BJ (cell line): ENCODE measurements around the gene SNRK. TPM values are rescaled to one million over a fixed set of nuclear protein-coding genes. Genes with fewer than 3 reads are reported as not detected.

ENCODE experiments used
- CTCF ChIA-PET: fragments of 350-600 bp; formaldehyde crosslinking; extraction: SDS; loops from one replicate; lab custom pipeline; 2021; ENCODE audit warnings: antibody characterized with exemption, inconsistent platforms; lab: Yijun Ruan, JAX
- POLR2A ChIA-PET: fragments of 300-600 bp; sonication (Branson Sonifier 250); formaldehyde crosslinking; extraction: SDS; loops from one replicate; lab custom pipeline; 2021; ENCODE audit warnings: antibody characterized with exemption; lab: Charles Lee
- DNase-seq: peaks from one replicate; pipeline ENCODE4 v3.0.0-alpha.2; 2011; ENCODE audit warnings: low read depth
- H3K27me3 ChIP-seq: 2 replicates; pipeline ENCODE4 v1.6.0; 2011; ENCODE audit warnings: low read length; ENCODE audit not compliant: control insufficient read depth, insufficient read depth
- H3K36me3 ChIP-seq: 2 replicates; pipeline ENCODE4 v1.5.1; 2011; ENCODE audit warnings: low read length; ENCODE audit not compliant: control insufficient read depth, insufficient read depth
- H3K4me3 ChIP-seq: 2 replicates; pipeline ENCODE4 v1.5.1; 2011; ENCODE audit warnings: low read depth, mild to moderate bottlenecking, control low read depth, low read length
- polyA plus RNA-seq: library from polyadenylated mRNA; depleted of rRNA; stranded (reverse); fragments of >200 nt; gene quantifications from 2 replicates; pipeline ENCODE4 v1.2.3, GENCODE V29; 2011
- TF ChIP-seq, protein P1 (sequence below): IDR thresholded peaks from 2 replicates; pipeline ENCODE4 v1.5.1; 2011; ENCODE audit warnings: low read depth, mild to moderate bottlenecking, control low read depth, inconsistent platforms, low read length, moderate library complexity; ENCODE audit not compliant: insufficient read depth

The SNRK gene
- polyA plus RNA-seq, 1 experiment, result 11.5 TPM

DNA sequence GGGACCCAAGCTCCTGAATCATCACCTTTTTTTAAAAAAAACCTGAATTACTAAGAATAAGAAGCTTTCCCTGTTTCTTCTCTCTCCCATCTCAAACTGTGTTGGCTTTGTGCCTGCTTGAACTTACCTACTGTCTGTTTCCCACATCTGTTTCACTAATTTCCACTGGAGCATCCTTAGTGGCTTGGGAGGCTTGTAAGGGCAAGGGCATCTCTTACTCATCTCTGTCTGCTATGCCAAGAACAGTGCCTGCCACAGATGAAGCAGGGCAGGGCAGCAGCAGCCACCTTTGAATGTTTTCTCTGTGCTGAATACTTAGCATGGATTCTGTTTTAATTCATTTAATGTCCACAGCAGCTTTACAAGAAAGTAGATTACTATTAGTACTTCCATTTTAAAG, 42.3 kb downstream of the SNRK start:
- TF ChIP-seq, protein P1, sequence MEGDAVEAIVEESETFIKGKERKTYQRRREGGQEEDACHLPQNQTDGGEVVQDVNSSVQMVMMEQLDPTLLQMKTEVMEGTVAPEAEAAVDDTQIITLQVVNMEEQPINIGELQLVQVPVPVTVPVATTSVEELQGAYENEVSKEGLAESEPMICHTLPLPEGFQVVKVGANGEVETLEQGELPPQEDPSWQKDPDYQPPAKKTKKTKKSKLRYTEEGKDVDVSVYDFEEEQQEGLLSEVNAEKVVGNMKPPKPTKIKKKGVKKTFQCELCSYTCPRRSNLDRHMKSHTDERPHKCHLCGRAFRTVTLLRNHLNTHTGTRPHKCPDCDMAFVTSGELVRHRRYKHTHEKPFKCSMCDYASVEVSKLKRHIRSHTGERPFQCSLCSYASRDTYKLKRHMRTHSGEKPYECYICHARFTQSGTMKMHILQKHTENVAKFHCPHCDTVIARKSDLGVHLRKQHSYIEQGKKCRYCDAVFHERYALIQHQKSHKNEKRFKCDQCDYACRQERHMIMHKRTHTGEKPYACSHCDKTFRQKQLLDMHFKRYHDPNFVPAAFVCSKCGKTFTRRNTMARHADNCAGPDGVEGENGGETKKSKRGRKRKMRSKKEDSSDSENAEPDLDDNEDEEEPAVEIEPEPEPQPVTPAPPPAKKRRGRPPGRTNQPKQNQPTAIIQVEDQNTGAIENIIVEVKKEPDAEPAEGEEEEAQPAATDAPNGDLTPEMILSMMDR, result no peak
- ChIA-PET POLR2A (no interaction called here), CTCF (interaction anchor here (1.1 kb wide), 1 partner anchor 115 kb away, joined by 3 read pairs; no protein-coding TSS in a partner anchor)
- Histone ChIP-seq H3K36me3 (no peaks in the 10 kb centered on the region), H3K27me3 (no peaks in the 10 kb centered on the region), H3K4me3 (no peak overlapping the region)
- DNase-seq, result no peak

- DNase-seq, result no peak
- Histone ChIP-seq H3K36me3 (peaks cover 2% of the 10 kb centered on the region; the same call in 1 of the 2 replicates), H3K4me3 (no peak overlapping the region), H3K27me3 (no peaks in the 10 kb centered on the region)
- TF ChIP-seq, protein P1, result no peak
- CTCF ChIA-PET, result no interaction called here
- POLR2A ChIA-PET, result no interaction called here
Observed at GRCh38 chr3:43330981-43331380, 44.6 kb downstream of the SNRK start.

- Histone ChIP-seq H3K4me3 (no peak overlapping the region), H3K27me3 (no peaks in the 10 kb centered on the region), H3K36me3 (peaks cover 2% of the 10 kb centered on the region)
- no peak for DNase-seq
- ChIA-PET CTCF (no interaction called here), POLR2A (no interaction called here)
- TF ChIP-seq, protein P1, result no peak
Observed at GRCh38 chr3:43331381-43331780, 45.0 kb downstream of the SNRK start.

DNA sequence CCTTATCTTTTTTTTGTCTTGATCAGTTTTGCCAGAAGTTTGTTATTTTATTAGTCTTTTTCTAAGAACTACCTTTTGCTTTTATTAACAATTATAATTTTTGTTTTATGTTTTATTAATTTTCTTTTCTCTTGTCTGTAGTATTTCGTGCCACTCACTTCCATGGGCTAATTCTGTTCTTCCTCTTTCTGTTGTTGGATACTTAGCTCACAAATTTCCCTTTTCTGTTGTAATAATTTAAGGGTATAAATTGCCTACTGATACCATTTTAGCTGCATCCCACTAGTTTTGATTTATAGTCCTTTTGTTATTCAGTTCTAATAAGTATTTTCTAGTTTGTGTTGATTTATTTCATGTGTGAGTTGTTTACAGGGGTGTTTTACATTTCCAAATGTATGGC, 48.6 kb downstream of the SNRK start:
- CTCF ChIA-PET, result interaction anchor here (0.6 to 1.6 kb wide), 4 partner anchors 11 to 951 kb away, joined by 3 to 6 read pairs (median 4); no protein-coding TSS in a partner anchor

DNA sequence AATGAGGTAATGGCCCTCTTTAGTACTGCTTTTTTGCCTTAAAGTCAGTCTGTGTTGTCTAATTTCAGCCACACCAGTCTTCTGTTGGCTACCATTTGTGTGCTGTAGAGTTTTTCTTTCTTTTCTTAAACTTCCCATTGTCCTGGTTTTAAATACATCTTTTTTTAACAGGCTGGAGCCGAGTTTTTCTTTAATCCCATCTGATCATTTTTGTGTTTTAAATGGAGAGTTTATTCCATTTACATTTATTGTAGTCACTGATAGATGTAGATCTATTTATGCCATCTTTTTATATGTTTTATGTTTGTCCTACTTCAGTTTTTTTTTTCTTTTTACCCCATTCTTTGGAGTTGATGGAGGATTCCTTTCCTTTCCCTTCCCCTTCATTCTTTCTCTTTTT, 49.5 kb downstream of the SNRK start:
- TF ChIP-seq, protein P1, result no peak
- Histone ChIP-seq H3K27me3 (no peaks in the 10 kb centered on the region), H3K36me3 (peaks cover 9% of the 10 kb centered on the region), H3K4me3 (no peak overlapping the region)
- CTCF ChIA-PET, result interaction anchor here (1.3 kb wide), 1 partner anchor 9 kb away, joined by 7 read pairs; no protein-coding TSS in a partner anchor
- POLR2A ChIA-PET, result no interaction called here
- DNase-seq, result no peak

More for the DNA sequence above, 48.6 kb downstream of the SNRK start:
- TF ChIP-seq, protein P1, result no peak
- POLR2A ChIA-PET, result interaction anchor here (0.6 kb wide), 1 partner anchor 138 kb away, joined by 3 read pairs; no protein-coding TSS in a partner anchor
- no peaks in the 10 kb centered on the region for H3K27me3 ChIP-seq
- DNase-seq, result no peak
- no peak overlapping the region for H3K4me3 ChIP-seq
- H3K36me3 ChIP-seq, result peaks cover 3% of the 10 kb centered on the region
